Smooth muscle cell (in vitro differentiated cells): ENCODE measurements around the gene CAMKMT. TPM values are rescaled to one million over a fixed set of nuclear protein-coding genes. Genes with fewer than 3 reads are reported as not detected.

ENCODE experiments used
- DNase-seq: peaks from one replicate; lab custom pipeline; 2025; ENCODE audit not compliant: unreplicated experiment; lab: John Stamatoyannopoulos, UW
- H2AFZ ChIP-seq: fragments of 200-600 bp; sonication (generic); 2 replicates; pipeline ENCODE4 v1.6.0; 2016; ENCODE audit warnings: antibody characterized with exemption, low read depth, mild to moderate bottlenecking
- H3F3A ChIP-seq: fragments of 200-600 bp; sonication (generic); 2 replicates; pipeline ENCODE4 v1.6.0; 2017; ENCODE audit warnings: antibody characterized with exemption, low read depth
- H3K27ac ChIP-seq: fragments of 200-600 bp; sonication (generic); 2 replicates; pipeline ENCODE4 v1.5.1; 2016; ENCODE audit warnings: low read depth, mild to moderate bottlenecking
- H3K27me3 ChIP-seq: fragments of 200-600 bp; sonication (generic); 2 replicates; pipeline ENCODE4 v1.6.1; 2016; ENCODE audit warnings: low read depth, mild to moderate bottlenecking
- H3K36me3 ChIP-seq: fragments of 200-600 bp; sonication (generic); 2 replicates; pipeline ENCODE4 v1.5.1; 2016; ENCODE audit warnings: low read depth
- H3K4me1 ChIP-seq: fragments of 200-600 bp; sonication (generic); 2 replicates; pipeline ENCODE4 v1.5.1; 2016; ENCODE audit warnings: low read depth
- H3K4me2 ChIP-seq: fragments of 200-600 bp; sonication (generic); 2 replicates; pipeline ENCODE4 v1.6.0; 2016; ENCODE audit warnings: mild to moderate bottlenecking
- H3K4me3 ChIP-seq: fragments of 200-600 bp; sonication (generic); 2 replicates; pipeline ENCODE4 v1.5.1; 2016; ENCODE audit warnings: mild to moderate bottlenecking
- H3K79me2 ChIP-seq: fragments of 200-600 bp; sonication (generic); 2 replicates; pipeline ENCODE4 v1.6.0; 2016; ENCODE audit warnings: low read depth, mild to moderate bottlenecking
- H3K9ac ChIP-seq: fragments of 200-600 bp; sonication (generic); 2 replicates; pipeline ENCODE4 v1.6.0; 2016; ENCODE audit warnings: low read depth
- H3K9me3 ChIP-seq: fragments of 200-600 bp; sonication (generic); replicated peaks from 2 replicates; pipeline ENCODE4 v1.5.1; 2016; ENCODE audit warnings: low read depth
- H4K20me1 ChIP-seq: fragments of 200-600 bp; sonication (generic); 2 replicates; pipeline ENCODE4 v1.6.0; 2016; ENCODE audit warnings: low read depth
- WGBS: methylation state at CpG from one replicate; pipeline ENCODE4 v1.1.7; 2016; ENCODE audit warnings: low lambda C conversion rate; 5-methylcytosine and 5-hydroxymethylcytosine counted together
- polyA plus RNA-seq: library from polyadenylated mRNA; unstranded; fragments of >200 nt; fragmentation: Nextera tagmentation; extraction: Ambion mirVana; gene quantifications from 2 replicates; pipeline ENCODE4 v1.2.1, GENCODE V29; 2016
- total RNA-seq: library from RNA; depleted of rRNA; stranded (reverse); fragments of >200 nt; gene quantifications from 2 replicates; pipeline ENCODE4 v1.2.3, GENCODE V29; 2014
- TF ChIP-seq, protein P1 (sequence below): fragments of 200-600 bp; sonication (generic); IDR thresholded peaks from 2 replicates; pipeline ENCODE4 v1.5.1; 2017; ENCODE audit warnings: borderline replicate concordance, mild to moderate bottlenecking, antibody characterized with exemption; ENCODE audit not compliant: insufficient read depth, poor library complexity, severe bottlenecking

The CAMKMT gene
- total and polyA plus RNA-seq, 2 experiments from 2014 or later: 7.2 to 7.6 TPM

DNA sequence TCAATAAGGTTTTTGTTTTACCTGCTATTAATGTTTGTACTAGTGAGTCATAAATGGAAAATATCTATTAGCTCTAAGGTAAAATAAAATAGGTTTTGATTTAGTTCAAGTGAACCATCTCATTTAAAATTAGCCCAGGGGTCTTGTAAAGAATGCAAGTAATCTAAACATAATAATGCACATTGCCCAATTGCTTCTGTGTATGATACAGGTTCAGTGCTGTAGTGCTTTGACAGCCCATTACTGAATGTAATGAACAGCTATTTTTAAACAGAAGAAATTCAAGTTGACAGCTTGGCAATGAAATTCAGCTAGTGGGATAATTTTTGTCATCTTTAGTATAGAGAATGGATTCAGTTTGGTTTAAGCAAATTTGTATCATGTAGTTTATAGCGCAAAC is 91.5 kb downstream of the CAMKMT start:
- no peaks in the 10 kb centered on the region for H3K79me2 ChIP-seq
- 97% methylated on average over 1 of the region's 1 CpG for WGBS
- no peaks in the 10 kb centered on the region for H4K20me1 ChIP-seq
- H3K27me3 ChIP-seq: no peaks in the 10 kb centered on the region
- H3K27ac ChIP-seq: no peak overlapping the region
- no peak overlapping the region for H3K4me2 ChIP-seq
- no peaks in the 10 kb centered on the region for H3K9me3 ChIP-seq
- H3K4me3 ChIP-seq: no peak overlapping the region
- no peaks in the 10 kb centered on the region for H3F3A ChIP-seq
- peaks cover 30% of the 10 kb centered on the region for H3K4me1 ChIP-seq
- no peak for DNase-seq
- H2AFZ ChIP-seq: no peak overlapping the region
- TF ChIP-seq, protein P1, sequence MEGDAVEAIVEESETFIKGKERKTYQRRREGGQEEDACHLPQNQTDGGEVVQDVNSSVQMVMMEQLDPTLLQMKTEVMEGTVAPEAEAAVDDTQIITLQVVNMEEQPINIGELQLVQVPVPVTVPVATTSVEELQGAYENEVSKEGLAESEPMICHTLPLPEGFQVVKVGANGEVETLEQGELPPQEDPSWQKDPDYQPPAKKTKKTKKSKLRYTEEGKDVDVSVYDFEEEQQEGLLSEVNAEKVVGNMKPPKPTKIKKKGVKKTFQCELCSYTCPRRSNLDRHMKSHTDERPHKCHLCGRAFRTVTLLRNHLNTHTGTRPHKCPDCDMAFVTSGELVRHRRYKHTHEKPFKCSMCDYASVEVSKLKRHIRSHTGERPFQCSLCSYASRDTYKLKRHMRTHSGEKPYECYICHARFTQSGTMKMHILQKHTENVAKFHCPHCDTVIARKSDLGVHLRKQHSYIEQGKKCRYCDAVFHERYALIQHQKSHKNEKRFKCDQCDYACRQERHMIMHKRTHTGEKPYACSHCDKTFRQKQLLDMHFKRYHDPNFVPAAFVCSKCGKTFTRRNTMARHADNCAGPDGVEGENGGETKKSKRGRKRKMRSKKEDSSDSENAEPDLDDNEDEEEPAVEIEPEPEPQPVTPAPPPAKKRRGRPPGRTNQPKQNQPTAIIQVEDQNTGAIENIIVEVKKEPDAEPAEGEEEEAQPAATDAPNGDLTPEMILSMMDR: no peak
- no peak overlapping the region for H3K9ac ChIP-seq
- H3K36me3 ChIP-seq: no peaks in the 10 kb centered on the region

DNA sequence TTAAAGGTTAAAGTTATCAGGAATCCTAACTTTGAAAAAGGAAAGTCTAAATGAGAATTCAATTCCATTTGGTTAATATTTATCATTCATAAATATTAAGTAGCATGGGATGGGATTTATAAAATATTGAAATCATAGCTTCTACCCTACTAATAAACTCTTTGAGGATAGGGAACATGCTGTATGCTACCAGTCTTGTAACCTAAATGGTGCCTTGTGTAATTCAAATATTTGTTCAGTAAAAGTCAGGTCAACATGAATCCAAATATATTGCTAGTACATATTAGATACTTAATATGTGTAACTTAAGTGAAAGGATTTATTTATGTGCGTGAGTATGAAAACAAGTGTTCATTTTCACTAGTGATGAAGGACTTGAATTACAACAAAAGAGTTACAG is 94.1 kb downstream of the CAMKMT start:
- DNase-seq: no peak
- no peak overlapping the region for H3K27ac ChIP-seq
- no peaks in the 10 kb centered on the region for H3K9me3 ChIP-seq
- WGBS: 92% methylated on average over 1 of the region's 1 CpG
- H3K4me2 ChIP-seq: no peak overlapping the region
- H4K20me1 ChIP-seq: no peaks in the 10 kb centered on the region
- no peak overlapping the region for H2AFZ ChIP-seq
- no peaks in the 10 kb centered on the region for H3F3A ChIP-seq
- no peaks in the 10 kb centered on the region for H3K27me3 ChIP-seq
- H3K79me2 ChIP-seq: no peaks in the 10 kb centered on the region
- TF ChIP-seq, protein P1: no peak
- no peak overlapping the region for H3K4me3 ChIP-seq
- no peaks in the 10 kb centered on the region for H3K36me3 ChIP-seq
- H3K9ac ChIP-seq: no peak overlapping the region
- H3K4me1 ChIP-seq: peaks cover 16% of the 10 kb centered on the region

DNA sequence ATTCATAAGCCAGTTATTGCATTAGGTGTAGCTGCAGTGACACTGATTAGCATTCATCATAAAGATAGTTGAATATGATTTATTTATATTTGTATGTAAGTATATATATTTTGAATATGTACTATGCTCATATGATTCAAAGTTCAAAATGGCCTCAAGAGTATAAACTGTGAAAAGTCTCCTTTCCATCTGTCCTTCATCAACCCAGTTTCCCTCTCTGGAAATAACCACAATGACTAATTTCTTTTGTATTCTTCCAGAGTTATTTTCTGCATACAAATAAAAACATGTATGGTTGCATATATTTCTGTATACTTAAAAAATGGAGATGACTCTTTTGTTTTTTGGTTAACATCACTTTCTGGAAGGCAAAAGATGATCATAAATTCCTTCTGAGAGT is 95.2 kb downstream of the CAMKMT start:
- Histone ChIP-seq H4K20me1 (no peaks in the 10 kb centered on the region), H3K9ac (no peak overlapping the region), H3K27ac (no peak overlapping the region), H3K4me1 (peaks cover 10% of the 10 kb centered on the region), H3K36me3 (no peaks in the 10 kb centered on the region), H3K4me3 (no peak overlapping the region), H3F3A (no peaks in the 10 kb centered on the region), H3K79me2 (no peaks in the 10 kb centered on the region), H3K9me3 (no peaks in the 10 kb centered on the region), H3K27me3 (no peaks in the 10 kb centered on the region), H2AFZ (no peak overlapping the region), H3K4me2 (no peak overlapping the region)
- TF ChIP-seq, protein P1: no peak
- DNase-seq: no peak

DNA sequence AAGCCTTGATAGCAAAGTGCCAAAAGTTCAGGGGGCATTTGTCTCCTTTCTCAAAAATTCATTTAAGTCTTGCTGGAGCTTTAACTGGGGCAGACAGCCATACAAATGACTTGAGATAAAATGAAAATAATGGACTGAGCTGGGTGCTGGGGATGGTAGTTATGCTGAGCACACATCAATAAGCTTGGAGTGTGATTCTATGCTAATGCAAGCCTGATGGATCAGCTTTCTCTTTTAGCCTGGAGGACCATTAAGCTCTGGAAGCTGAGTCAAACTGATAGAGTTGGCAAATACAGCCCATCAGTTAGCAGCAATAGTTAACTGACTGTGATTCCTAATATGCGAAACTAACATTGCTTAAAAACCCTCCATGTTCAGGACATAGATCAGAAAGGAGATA is 98.0 kb downstream of the CAMKMT start:
- TF ChIP-seq, protein P1: no peak
- no peaks in the 10 kb centered on the region for H3K79me2 ChIP-seq
- no peaks in the 10 kb centered on the region for H3K36me3 ChIP-seq
- WGBS: 60% methylated on average over 1 of the region's 1 CpG
- no peak overlapping the region for H3K4me2 ChIP-seq
- H3K27ac ChIP-seq: no peak overlapping the region
- peaks cover 8% of the 10 kb centered on the region for H3K9me3 ChIP-seq
- peaks cover 19% of the 10 kb centered on the region for H3K4me1 ChIP-seq
- no peak overlapping the region for H3K4me3 ChIP-seq
- H3F3A ChIP-seq: no peaks in the 10 kb centered on the region
- DNase-seq: no peak
- no peaks in the 10 kb centered on the region for H3K27me3 ChIP-seq
- H4K20me1 ChIP-seq: no peaks in the 10 kb centered on the region
- no peak overlapping the region for H3K9ac ChIP-seq
- no peak overlapping the region for H2AFZ ChIP-seq
